DOHH2 (cell line): Measurements from ENCODE around the gene NXF1.

Experiments
- CTCF ChIP-seq: fragments of 200-600 bp; sonication (generic); IDR thresholded peaks from one replicate; pipeline ENCODE4 v1.5.1; 2014; ENCODE audit warnings: antibody characterized with exemption, mild to moderate bottlenecking, low read depth, low read length; ENCODE audit not compliant: poor library complexity, severe bottlenecking
- EZH2phosphoT487 ChIP-seq: fragments of 200-600 bp; sonication (generic); IDR thresholded peaks from 2 replicates; pipeline ENCODE4 v1.6.1; 2017; ENCODE audit warnings: borderline replicate concordance, mild to moderate bottlenecking, antibody characterized with exemption, low read length, moderate library complexity, mixed read lengths

DNA sequence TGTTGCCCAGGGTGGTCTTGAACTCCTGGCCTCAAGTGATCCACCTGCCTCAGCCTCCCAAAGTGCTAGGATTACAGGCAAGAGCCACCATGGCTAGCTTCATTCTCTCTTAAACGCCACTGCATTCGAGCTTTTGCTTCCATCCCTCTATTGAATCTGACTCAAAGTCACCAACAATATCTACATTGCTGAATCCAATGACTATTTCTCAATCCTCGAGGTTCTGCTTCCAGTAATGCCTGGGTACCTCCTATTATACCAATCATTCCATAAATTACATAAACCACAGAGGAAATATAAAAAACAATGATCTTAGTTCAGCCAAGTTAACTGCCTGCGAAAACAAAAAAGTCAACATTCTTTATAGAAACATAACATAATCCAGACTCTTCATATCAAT is 11.9 kb upstream of the NXF1 start:
- no peak for TF ChIP-seq CTCF
- TF ChIP-seq EZH2phosphoT487, result no peak
